Endothelial cell of umbilical vein (primary cell): ENCODE results near the gene GLRA2.

Experiments
- EZH2 ChIP-seq: IDR thresholded peaks from 2 replicates; pipeline ENCODE4 v1.6.1; 2012; ENCODE audit warnings: borderline replicate concordance, low read depth, mild to moderate bottlenecking, moderate library complexity, low read length, inconsistent platforms; ENCODE audit not compliant: severe bottlenecking
- FOS ChIP-seq: IDR thresholded peaks from 2 replicates; pipeline ENCODE4 v1.6.1; 2011; ENCODE audit warnings: mild to moderate bottlenecking, low read length, moderate library complexity, borderline replicate concordance; ENCODE audit not compliant: insufficient read depth
- GATA2 ChIP-seq: IDR thresholded peaks from 2 replicates; pipeline ENCODE4 v1.7.0; 2011; ENCODE audit warnings: low read depth, mild to moderate bottlenecking, moderate library complexity, mixed read lengths, low read length; ENCODE audit not compliant: insufficient read length, insufficient read depth
- JUN ChIP-seq: IDR thresholded peaks from 2 replicates; pipeline ENCODE4 v1.6.1; 2011; ENCODE audit warnings: borderline replicate concordance, low read depth; ENCODE audit not compliant: insufficient read length, insufficient read depth
- POLR2A ChIP-seq: IDR thresholded peaks from 2 replicates; pipeline ENCODE4 v1.6.1; 2012; ENCODE audit warnings: low read depth, mild to moderate bottlenecking, control low read depth, low read length
- POLR2AphosphoS5 ChIP-seq: IDR thresholded peaks from 2 replicates; pipeline ENCODE4 v1.6.1; 2012; ENCODE audit warnings: low read depth, mild to moderate bottlenecking, control low read depth, low read length, moderate library complexity; ENCODE audit not compliant: insufficient read depth
- TF ChIP-seq, protein P1 (sequence below), 2 donors: IDR thresholded peaks; 1 replicate in 1 of 2; 2 replicates in 1 of 2; pipeline ENCODE4 v1.5.1; 2011; ENCODE audit warnings: low read length in 2 of 2, mild to moderate bottlenecking in 2 of 2, moderate library complexity in 2 of 2, control low read depth in 1 of 2, inconsistent platforms in 1 of 2, low read depth in 1 of 2; ENCODE audit not compliant: insufficient read depth in 1 of 2; ENCODE audit errors: extremely low read depth in 1 of 2

DNA sequence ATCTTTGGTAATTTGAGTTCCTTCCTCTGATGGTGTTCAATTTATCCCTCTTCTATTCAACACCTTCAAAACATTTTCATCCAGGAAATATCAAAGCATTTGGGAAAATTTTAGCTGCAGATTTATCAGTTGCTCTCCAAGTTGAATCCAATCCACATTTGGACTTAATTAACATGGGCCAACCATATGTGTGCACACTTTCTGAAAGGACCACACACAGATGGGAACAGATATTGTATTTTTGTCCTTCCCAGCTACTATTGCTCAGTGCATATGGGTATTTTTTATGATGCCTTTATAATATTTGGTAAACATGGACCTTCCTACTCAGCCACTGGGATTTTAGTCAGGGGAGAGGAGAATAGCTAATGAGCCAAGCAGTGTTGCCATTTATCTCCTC lies 65.2 kb downstream of the GLRA2 start:
- TF ChIP-seq, protein P1, sequence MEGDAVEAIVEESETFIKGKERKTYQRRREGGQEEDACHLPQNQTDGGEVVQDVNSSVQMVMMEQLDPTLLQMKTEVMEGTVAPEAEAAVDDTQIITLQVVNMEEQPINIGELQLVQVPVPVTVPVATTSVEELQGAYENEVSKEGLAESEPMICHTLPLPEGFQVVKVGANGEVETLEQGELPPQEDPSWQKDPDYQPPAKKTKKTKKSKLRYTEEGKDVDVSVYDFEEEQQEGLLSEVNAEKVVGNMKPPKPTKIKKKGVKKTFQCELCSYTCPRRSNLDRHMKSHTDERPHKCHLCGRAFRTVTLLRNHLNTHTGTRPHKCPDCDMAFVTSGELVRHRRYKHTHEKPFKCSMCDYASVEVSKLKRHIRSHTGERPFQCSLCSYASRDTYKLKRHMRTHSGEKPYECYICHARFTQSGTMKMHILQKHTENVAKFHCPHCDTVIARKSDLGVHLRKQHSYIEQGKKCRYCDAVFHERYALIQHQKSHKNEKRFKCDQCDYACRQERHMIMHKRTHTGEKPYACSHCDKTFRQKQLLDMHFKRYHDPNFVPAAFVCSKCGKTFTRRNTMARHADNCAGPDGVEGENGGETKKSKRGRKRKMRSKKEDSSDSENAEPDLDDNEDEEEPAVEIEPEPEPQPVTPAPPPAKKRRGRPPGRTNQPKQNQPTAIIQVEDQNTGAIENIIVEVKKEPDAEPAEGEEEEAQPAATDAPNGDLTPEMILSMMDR (IDR thresholded peaks at IDR 0.05; ENCODE audit: extremely low read depth in 1 of 2, insufficient read depth in 1 of 2, low read depth in 1 of 2, low read length in 2 of 2) = no peak
- TF ChIP-seq EZH2 (no peak), POLR2AphosphoS5 (no peak), POLR2A (no peak), FOS (no peak), JUN (no peak), GATA2 (no peak)
